Neural cell (in vitro differentiated cells): ENCODE data around the gene TFIP11. TPM values are rescaled to one million over a fixed set of nuclear protein-coding genes. Genes with fewer than 3 reads are reported as not detected.

ENCODE experiments used
- H2AFZ ChIP-seq: fragments of 200-600, 300-800 bp; sonication (generic), shearing (Covaris generic); 2 replicates; pipeline ENCODE4 v1.6.0; 2014; ENCODE audit warnings: low read depth, mild to moderate bottlenecking, antibody characterized with exemption, low read length, moderate library complexity
- H3F3A ChIP-seq: fragments of 200-600 bp; shearing (Covaris generic); 2 replicates; pipeline ENCODE4 v1.6.1; 2016; ENCODE audit warnings: mild to moderate bottlenecking, moderate library complexity, mixed read lengths, antibody characterized with exemption, low read length; ENCODE audit not compliant: insufficient read depth, poor library complexity, severe bottlenecking
- H3K27ac ChIP-seq: fragments of 200-600, 300-800 bp; sonication (generic), shearing (Covaris generic); 2 replicates; pipeline ENCODE4 v1.5.1; 2014; ENCODE audit warnings: mild to moderate bottlenecking, low read length, moderate library complexity
- H3K27me3 ChIP-seq: fragments of 300-800, 200-600 bp; sonication (generic), shearing (Covaris generic); 2 replicates; pipeline ENCODE4 v1.6.0; 2014; ENCODE audit warnings: mild to moderate bottlenecking, low read depth, low read length, moderate library complexity; ENCODE audit not compliant: insufficient read depth
- H3K36me3 ChIP-seq: fragments of 300-800, 200-600 bp; sonication (generic), shearing (Covaris generic); 2 replicates; pipeline ENCODE4 v1.5.1; 2014; ENCODE audit warnings: mild to moderate bottlenecking, antibody characterized with exemption, low read length, moderate library complexity; ENCODE audit not compliant: insufficient read depth
- H3K4me2 ChIP-seq: fragments of 300-800, 200-600 bp; sonication (generic), shearing (Covaris generic); 2 replicates; pipeline ENCODE4 v1.6.0; 2014; ENCODE audit warnings: mild to moderate bottlenecking, low read length
- H3K4me3 ChIP-seq: fragments of 300-800, 200-600 bp; sonication (generic), shearing (Covaris generic); 2 replicates; pipeline ENCODE4 v1.5.1; 2014; ENCODE audit warnings: mild to moderate bottlenecking, low read length, moderate library complexity
- H3K79me2 ChIP-seq: fragments of 200-600 bp; shearing (Covaris generic); replicated peaks from 2 replicates; pipeline ENCODE4 v1.6.0; 2014; ENCODE audit warnings: mild to moderate bottlenecking, low read length, moderate library complexity; ENCODE audit not compliant: insufficient read depth
- H3K9ac ChIP-seq: fragments of 300-800, 200-600 bp; sonication (generic), shearing (Covaris generic); 2 replicates; pipeline ENCODE4 v1.6.1; 2016; ENCODE audit warnings: mild to moderate bottlenecking, low read length, mixed read lengths
- H3K9me2 ChIP-seq: fragments of 200-600 bp; shearing (Covaris generic); 2 replicates; pipeline ENCODE4 v1.6.1; 2016; ENCODE audit warnings: mild to moderate bottlenecking, low read length, mixed read lengths; ENCODE audit not compliant: insufficient read depth
- H3K9me3 ChIP-seq: fragments of 200-600, 300-800 bp; sonication (generic), shearing (Covaris generic); 2 replicates; pipeline ENCODE4 v1.6.1; 2016; ENCODE audit warnings: mild to moderate bottlenecking, mixed run types, low read length, moderate library complexity, mixed read lengths
- H4K20me1 ChIP-seq: fragments of 200-600 bp; shearing (Covaris generic); 2 replicates; pipeline ENCODE4 v1.6.1; 2016; ENCODE audit warnings: mild to moderate bottlenecking, mixed run types; ENCODE audit not compliant: insufficient read depth
- CTCF ChIP-seq: fragments of 450-650 bp; IDR thresholded peaks from 2 replicates; pipeline ENCODE4 v1.5.1; 2014; ENCODE audit warnings: antibody characterized with exemption, mild to moderate bottlenecking, moderate library complexity; ENCODE audit not compliant: poor library complexity, severe bottlenecking
- EP300 ChIP-seq: fragments of 450-650 bp; conservative IDR thresholded peaks from 2 replicates; pipeline ENCODE4 v1.6.1; 2014; ENCODE audit warnings: antibody characterized with exemption, mild to moderate bottlenecking, moderate library complexity; ENCODE audit not compliant: poor library complexity, severe bottlenecking
- EZH2 ChIP-seq: fragments of 200-600, 300-800 bp; shearing (Covaris generic), sonication (generic); IDR thresholded peaks from 2 replicates; pipeline ENCODE4 v1.6.1; 2014; ENCODE audit warnings: antibody characterized with exemption, low read length, borderline replicate concordance, mild to moderate bottlenecking; ENCODE audit not compliant: insufficient read depth, poor library complexity, severe bottlenecking
- MXI1 ChIP-seq: fragments of 450-650 bp; conservative IDR thresholded peaks from 2 replicates; pipeline ENCODE4 v1.6.1; 2014; ENCODE audit warnings: antibody characterized with exemption, mild to moderate bottlenecking; ENCODE audit not compliant: poor library complexity, severe bottlenecking
- POLR2AphosphoS5 ChIP-seq: IDR thresholded peaks from 2 replicates; pipeline ENCODE4 v1.6.1; 2012
- RAD21 ChIP-seq: fragments of 450-650 bp; conservative IDR thresholded peaks from 2 replicates; pipeline ENCODE4 v1.6.1; 2014; ENCODE audit warnings: antibody characterized with exemption, mild to moderate bottlenecking, moderate library complexity
- REST ChIP-seq: IDR thresholded peaks from 2 replicates; pipeline ENCODE4 v1.6.1; 2012; ENCODE audit warnings: borderline replicate concordance
- SMC3 ChIP-seq: fragments of 450-650 bp; conservative IDR thresholded peaks from 2 replicates; pipeline ENCODE4 v1.6.1; 2014; ENCODE audit warnings: antibody characterized with exemption, mild to moderate bottlenecking, moderate library complexity; ENCODE audit not compliant: poor library complexity
- TAF1 ChIP-seq: IDR thresholded peaks from 2 replicates; pipeline ENCODE4 v1.6.1; 2012; ENCODE audit warnings: low read depth
- polyA plus RNA-seq: library from polyadenylated mRNA; depleted of rRNA; stranded (reverse); fragments of >200 nt; gene quantifications from 2 replicates; pipeline ENCODE4 v1.2.3, GENCODE V29; 2014

Gene TFIP11
- polyA plus RNA-seq, 1 donor from 2014 or later: 49.8 TPM

DNA sequence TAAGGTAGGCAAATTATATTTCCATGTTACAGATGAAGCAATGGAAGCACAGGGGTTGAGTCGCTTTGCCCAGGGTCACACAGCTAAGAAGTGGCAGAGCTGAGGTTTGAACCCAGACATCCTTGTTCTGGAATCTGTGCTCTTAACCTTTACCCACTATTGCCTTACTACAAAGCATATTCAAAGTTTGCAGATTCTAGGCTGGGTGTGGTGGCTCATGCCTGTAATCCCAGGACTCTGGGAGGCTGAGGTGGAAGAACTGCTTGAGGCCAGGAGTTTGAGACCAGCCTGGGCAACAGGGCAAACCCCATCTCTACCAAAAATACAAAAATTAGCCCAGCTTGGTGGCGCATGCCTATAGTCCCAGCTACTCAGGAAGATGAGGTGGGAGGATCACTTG is 27.8 kb upstream of the TFIP11 start:
- H3K36me3 ChIP-seq: no peaks in the 10 kb centered on the region
- H3K4me3 ChIP-seq: no peak overlapping the region
- H3K9me2 ChIP-seq: no peaks in the 10 kb centered on the region
- H3K27ac ChIP-seq: no peak overlapping the region
- H3K79me2 ChIP-seq: no peaks in the 10 kb centered on the region
- H3F3A ChIP-seq: no peaks in the 10 kb centered on the region
- no peaks in the 10 kb centered on the region for H3K27me3 ChIP-seq
- H3K9ac ChIP-seq: no peak overlapping the region
- no peaks in the 10 kb centered on the region for H3K9me3 ChIP-seq
- TF ChIP-seq TAF1 (no peak), SMC3 (no peak), CTCF (no peak), RAD21 (no peak), POLR2AphosphoS5 (no peak), MXI1 (no peak)
- no peak overlapping the region for H3K4me2 ChIP-seq
- H4K20me1 ChIP-seq: no peaks in the 10 kb centered on the region
- H2AFZ ChIP-seq: no peak overlapping the region

DNA sequence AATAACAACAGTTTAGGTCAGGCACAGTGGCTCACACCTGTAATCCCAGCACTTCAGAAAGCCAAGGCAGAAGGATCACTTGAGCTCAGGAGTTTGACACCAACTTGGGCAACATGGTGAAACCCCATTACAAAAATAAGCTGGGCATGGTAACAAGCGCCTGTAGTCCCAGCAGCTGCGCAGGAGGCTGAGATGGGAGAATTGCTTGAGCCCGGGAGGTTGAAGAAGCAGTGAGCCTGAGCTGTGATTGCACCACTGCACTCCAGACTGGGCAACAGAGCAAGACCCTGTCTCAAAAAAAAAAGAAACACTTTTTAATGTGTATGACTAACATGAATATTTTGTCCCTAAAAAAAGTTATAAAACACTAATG is 24.5 kb upstream of the TFIP11 start:
- Histone ChIP-seq H3K36me3 (no peaks in the 10 kb centered on the region), H3K9me3 (no peaks in the 10 kb centered on the region), H3K9ac (no peak overlapping the region), H3K27me3 (no peaks in the 10 kb centered on the region), H3K4me2 (no peak overlapping the region), H3K27ac (no peak overlapping the region), H3K9me2 (no peaks in the 10 kb centered on the region), H3K4me3 (no peak overlapping the region), H2AFZ (no peak overlapping the region), H4K20me1 (no peaks in the 10 kb centered on the region), H3F3A (no peaks in the 10 kb centered on the region), H3K79me2 (no peaks in the 10 kb centered on the region)
- no peak for TF ChIP-seq SMC3
- TF ChIP-seq EZH2: no peak
- TF ChIP-seq POLR2AphosphoS5: no peak
- no peak for TF ChIP-seq CTCF
- TF ChIP-seq REST: no peak
- no peak for TF ChIP-seq MXI1
- no peak for TF ChIP-seq RAD21
- TF ChIP-seq TAF1: no peak
- no peak for TF ChIP-seq EP300
